Measurements from ENCODE around the gene CCDC88A.
"Not testable (repeated sequence)": the region's sequence is repeated elsewhere in the genome, so short reads cannot be mapped to it uniquely, and the experiment has no call there.

The CCDC88A gene

GRCh38 chr2:55384786-55385185 lies 34.9 kb downstream of the CCDC88A start:
- DNase-seq = no peak

- DNase-seq = no peak
Observed at GRCh38 chr2:55371376-55371775, 48.3 kb downstream of the CCDC88A start.

GRCh38 chr2:55370208-55370607 lies 49.4 kb downstream of the CCDC88A start:
- DNase-seq = no peak

- DNase-seq = no peak
Observed at GRCh38 chr2:55365303-55365702, 54.4 kb downstream of the CCDC88A start.

- no peak for DNase-seq
Observed at GRCh38 chr2:55364189-55365055, 55.2 kb downstream of the CCDC88A start.

GRCh38 chr2:55363636-55364035 lies 56.0 kb downstream of the CCDC88A start:
- no peak for DNase-seq

- no peak for DNase-seq
Observed at GRCh38 chr2:55361465-55362189, 58.0 kb downstream of the CCDC88A start.

GRCh38 chr2:55358451-55358850 lies 61.2 kb downstream of the CCDC88A start:
- DNase-seq = no peak

- no peak for DNase-seq
Observed at GRCh38 chr2:55357927-55358326, 61.7 kb downstream of the CCDC88A start.

GRCh38 chr2:55357164-55357563 lies 62.5 kb downstream of the CCDC88A start:
- DNase-seq = no peak

GRCh38 chr2:55356136-55356535 lies 63.5 kb downstream of the CCDC88A start:
- DNase-seq = not testable (repeated sequence)

GRCh38 chr2:55355451-55355850 lies 64.2 kb downstream of the CCDC88A start:
- DNase-seq = no peak

- no peak for DNase-seq
Observed at GRCh38 chr2:55351672-55352071, 68.0 kb downstream of the CCDC88A start.

- no peak for DNase-seq
Observed at GRCh38 chr2:55345064-55345463, 74.6 kb downstream of the CCDC88A start.

- DNase-seq = no peak
Observed at GRCh38 chr2:55338268-55338667, 81.4 kb downstream of the CCDC88A start.

GRCh38 chr2:55334728-55335127 lies 84.9 kb downstream of the CCDC88A start:
- DNase-seq = no peak

- no peak for DNase-seq
Observed at GRCh38 chr2:55330541-55331297, 88.9 kb downstream of the CCDC88A start.

- no peak for DNase-seq
Observed at GRCh38 chr2:55327470-55328230, 92.0 kb downstream of the CCDC88A start.

GRCh38 chr2:55314985-55315384 lies 104.7 kb downstream of the CCDC88A start:
- DNase-seq = no peak

GRCh38 chr2:55311444-55311870 lies 108.2 kb downstream of the CCDC88A start:
- no peak for DNase-seq

- no peak for DNase-seq
Observed at GRCh38 chr2:55309446-55309845, 110.2 kb downstream of the CCDC88A start.

GRCh38 chr2:55302241-55302640 lies 117.4 kb downstream of the CCDC88A start:
- DNase-seq = no peak

GRCh38 chr2:55301277-55301676 lies 118.4 kb downstream of the CCDC88A start:
- DNase-seq = no peak
